BJ (cell line): ENCODE data around the gene CASK. TPM values are rescaled to one million over a fixed set of nuclear protein-coding genes. Genes with fewer than 3 reads are reported as not detected.
"Not testable (repeated sequence)": the region's sequence is repeated elsewhere in the genome, so short reads cannot be mapped to it uniquely, and the experiment has no call there.

Source experiments
- CTCF ChIA-PET: fragments of 350-600 bp; formaldehyde crosslinking; extraction: SDS; loops from one replicate; lab custom pipeline; 2021; ENCODE audit warnings: antibody characterized with exemption, inconsistent platforms; lab: Yijun Ruan, JAX
- POLR2A ChIA-PET: fragments of 300-600 bp; sonication (Branson Sonifier 250); formaldehyde crosslinking; extraction: SDS; loops from one replicate; lab custom pipeline; 2021; ENCODE audit warnings: antibody characterized with exemption; lab: Charles Lee
- DNase-seq: peaks from one replicate; pipeline ENCODE4 v3.0.0-alpha.2; 2011; ENCODE audit warnings: low read depth
- H3K27me3 ChIP-seq: 2 replicates; pipeline ENCODE4 v1.6.0; 2011; ENCODE audit warnings: low read length; ENCODE audit not compliant: control insufficient read depth, insufficient read depth
- H3K36me3 ChIP-seq: 2 replicates; pipeline ENCODE4 v1.5.1; 2011; ENCODE audit warnings: low read length; ENCODE audit not compliant: control insufficient read depth, insufficient read depth
- H3K4me3 ChIP-seq: 2 replicates; pipeline ENCODE4 v1.5.1; 2011; ENCODE audit warnings: low read depth, mild to moderate bottlenecking, control low read depth, low read length
- CTCF ChIP-seq: IDR thresholded peaks from 2 replicates; pipeline ENCODE4 v1.5.1; 2011; ENCODE audit warnings: low read depth, mild to moderate bottlenecking, control low read depth, inconsistent platforms, low read length, moderate library complexity; ENCODE audit not compliant: insufficient read depth
- polyA plus RNA-seq: library from polyadenylated mRNA; depleted of rRNA; stranded (reverse); fragments of >200 nt; gene quantifications from 2 replicates; pipeline ENCODE4 v1.2.3, GENCODE V29; 2011

CASK gene
- polyA plus RNA-seq, 1 experiment = 12.3 TPM

GRCh38 chrX:41653125-41653524 lies 270.2 kb downstream of the CASK start:
- Histone ChIP-seq H3K4me3 (no peak overlapping the region), H3K27me3 (no peaks in the 10 kb centered on the region), H3K36me3 (no peaks in the 10 kb centered on the region)
- TF ChIP-seq CTCF = no peak
- no peak for DNase-seq
- ChIA-PET POLR2A (no interaction called here), CTCF (no interaction called here)

GRCh38 chrX:41646201-41646600 lies 277.2 kb downstream of the CASK start:
- DNase-seq, H3K36me3 ChIP-seq, CTCF ChIA-PET, POLR2A ChIA-PET, H3K4me3 ChIP-seq, H3K27me3 ChIP-seq: not testable (repeated sequence)

GRCh38 chrX:41634284-41634683 lies 289.1 kb downstream of the CASK start:
- CTCF ChIA-PET = no interaction called here
- TF ChIP-seq CTCF = no peak
- Histone ChIP-seq H3K4me3 (no peak overlapping the region), H3K27me3 (no peaks in the 10 kb centered on the region), H3K36me3 (no peaks in the 10 kb centered on the region)
- DNase-seq = no peak
- POLR2A ChIA-PET = no interaction called here

- CTCF ChIA-PET = no interaction called here
- no peak for TF ChIP-seq CTCF
These were observed 293.3 kb downstream of the CASK start for GRCh38 chrX:41630091-41630490.

GRCh38 chrX:41629539-41629938 lies 293.8 kb downstream of the CASK start:
- Histone ChIP-seq H3K36me3 (no peaks in the 10 kb centered on the region), H3K4me3 (no peak overlapping the region), H3K27me3 (no peaks in the 10 kb centered on the region)
- CTCF ChIA-PET = no interaction called here
- POLR2A ChIA-PET = no interaction called here
- DNase-seq = no peak
- TF ChIP-seq CTCF = no peak

More at GRCh38 chrX:41630091-41630490, 293.3 kb downstream of the CASK start:
- no peaks in the 10 kb centered on the region for H3K36me3 ChIP-seq
- no peak overlapping the region for H3K4me3 ChIP-seq
- POLR2A ChIA-PET = no interaction called here
- H3K27me3 ChIP-seq = no peaks in the 10 kb centered on the region
- DNase-seq = no peak

GRCh38 chrX:41621222-41621723 lies 302.1 kb downstream of the CASK start:
- no peak for TF ChIP-seq CTCF
- no peak for DNase-seq
- H3K27me3 ChIP-seq = no peaks in the 10 kb centered on the region
- CTCF ChIA-PET = no interaction called here
- no peaks in the 10 kb centered on the region for H3K36me3 ChIP-seq
- POLR2A ChIA-PET = no interaction called here
- no peak overlapping the region for H3K4me3 ChIP-seq
